22Rv1 (cell line): ENCODE results near the gene ITPKB.
"Not testable (repeated sequence)": the region's sequence is repeated elsewhere in the genome, so short reads cannot be mapped to it uniquely, and the experiment has no call there.

Source experiments
- H3K27ac ChIP-seq: fragments of 450-650 bp; 2 replicates; pipeline ENCODE4 v1.5.1; 2017
- CTCF ChIP-seq: fragments of 450-650 bp; IDR thresholded peaks from 2 replicates; pipeline ENCODE4 v1.5.1; 2017; ENCODE audit warnings: mild to moderate bottlenecking
- ZFX ChIP-seq: fragments of 450-650 bp; IDR thresholded peaks from 2 replicates; pipeline ENCODE4 v1.6.1; 2017; ENCODE audit warnings: antibody characterized with exemption, borderline replicate concordance

The ITPKB gene

DNA sequence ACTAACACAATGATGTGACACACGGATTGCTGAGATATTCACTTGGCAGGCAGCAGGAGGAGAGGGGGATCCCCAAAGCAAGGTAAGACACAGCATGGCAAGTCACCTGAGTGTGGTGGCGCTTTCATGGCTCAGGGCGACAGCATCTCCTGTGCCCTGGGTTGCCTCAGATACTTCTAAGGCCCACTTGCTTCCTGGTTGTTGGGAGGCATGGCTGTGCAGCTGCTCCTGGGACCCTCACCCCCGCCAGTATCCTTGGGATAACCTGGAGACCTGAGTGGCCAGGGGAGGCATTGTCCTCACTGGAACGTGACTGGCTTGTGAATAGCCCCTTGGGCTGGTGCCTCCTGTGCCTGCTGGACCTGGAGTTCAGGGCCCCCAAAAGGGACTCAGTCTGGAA is 120.7 kb downstream of the ITPKB start:
- TF ChIP-seq CTCF = no peak
- TF ChIP-seq ZFX = no peak
- H3K27ac ChIP-seq = no peak overlapping the region

DNA sequence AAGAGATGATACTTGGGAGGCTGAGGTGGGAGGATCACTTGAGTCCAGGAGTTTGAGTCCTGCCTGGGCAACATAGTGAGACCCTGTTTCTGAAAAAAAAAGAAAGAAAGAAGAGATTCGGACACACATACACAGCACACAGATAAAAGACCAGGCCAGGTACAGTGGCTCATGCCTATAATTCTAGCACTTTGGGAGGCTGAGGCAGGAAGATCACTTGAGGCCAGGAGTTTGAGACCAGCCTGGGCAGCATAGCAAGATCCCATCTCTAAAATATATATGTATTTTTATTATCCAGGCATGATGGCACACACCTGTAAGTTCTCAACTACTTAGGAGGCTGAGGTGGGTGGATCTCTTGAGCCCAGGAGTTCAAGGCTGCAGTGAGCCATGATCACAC is 121.4 kb downstream of the ITPKB start:
- not testable (repeated sequence) for H3K27ac ChIP-seq

DNA sequence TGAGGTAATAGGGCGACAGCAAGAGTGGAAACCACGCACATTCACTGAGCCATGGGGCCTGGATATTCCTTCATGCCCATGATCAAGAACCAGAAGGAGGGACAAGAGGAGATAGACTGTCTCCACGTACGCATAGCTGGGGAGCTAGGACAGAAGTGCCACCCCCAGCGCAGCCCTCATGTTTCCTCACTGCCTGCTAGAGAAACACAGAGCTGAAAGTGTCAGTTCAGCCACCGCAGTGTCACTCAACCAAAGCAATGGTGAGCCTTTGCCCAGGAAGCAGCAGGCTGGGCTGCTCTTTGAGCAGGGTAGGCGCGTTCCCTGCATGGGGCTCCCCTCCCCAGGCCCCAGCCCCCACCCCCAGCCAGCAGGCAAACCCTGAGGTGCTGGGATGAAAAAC is 122.0 kb downstream of the ITPKB start:
- TF ChIP-seq CTCF (no peak), ZFX (no peak)
- H3K27ac ChIP-seq = no peak overlapping the region

GRCh38 chr1:226616636-226617035 is 122.4 kb downstream of the ITPKB start:
- no peak overlapping the region for H3K27ac ChIP-seq
- TF ChIP-seq ZFX (no peak), CTCF (no peak)

GRCh38 chr1:226615876-226616275 is 123.2 kb downstream of the ITPKB start:
- TF ChIP-seq CTCF = no peak
- TF ChIP-seq ZFX = no peak
- H3K27ac ChIP-seq = no peak overlapping the region

DNA sequence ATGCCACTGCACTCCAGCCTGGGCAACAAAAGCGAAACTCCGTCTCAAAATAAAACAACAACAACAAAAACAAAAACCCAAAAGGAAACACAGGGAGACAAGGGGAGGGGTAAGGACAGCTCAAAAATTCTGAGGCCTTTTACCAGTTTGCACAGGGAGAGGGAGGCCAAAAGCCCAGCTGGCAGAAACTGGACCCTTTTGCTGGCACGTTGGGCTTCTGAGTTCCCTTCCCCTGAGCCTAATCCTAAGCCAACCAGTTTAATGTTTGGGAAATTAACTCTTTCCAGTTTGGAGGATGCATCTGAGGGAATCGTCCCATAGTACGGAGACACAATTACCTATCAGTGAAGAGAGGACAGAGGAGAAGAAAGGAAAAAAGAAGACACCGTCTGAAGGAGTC is 127.1 kb downstream of the ITPKB start:
- H3K27ac ChIP-seq = not testable (repeated sequence)

DNA sequence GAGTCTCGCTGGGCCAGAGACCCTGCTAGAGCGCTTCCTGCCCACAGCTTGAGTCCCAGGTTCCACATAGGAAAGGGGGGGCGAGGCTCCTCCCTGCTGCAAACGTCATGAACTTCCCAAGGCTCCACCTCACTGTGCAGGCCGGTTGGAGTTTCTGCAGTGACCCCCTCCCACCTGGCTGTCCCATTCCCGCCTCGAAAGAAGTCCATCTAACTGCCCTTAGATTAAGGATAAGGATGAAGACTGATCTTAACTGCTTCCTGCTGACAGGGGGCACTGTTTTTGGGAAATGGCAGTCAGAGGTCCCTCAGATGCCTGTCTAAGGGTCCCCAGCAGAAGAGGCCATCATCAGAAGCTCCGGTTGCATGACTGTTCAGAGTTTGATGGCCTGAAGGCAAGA is 127.8 kb downstream of the ITPKB start:
- no peak overlapping the region for H3K27ac ChIP-seq
- TF ChIP-seq CTCF (peak; percentile 17; the same call in 1 of the 2 replicates), ZFX (no peak)

DNA sequence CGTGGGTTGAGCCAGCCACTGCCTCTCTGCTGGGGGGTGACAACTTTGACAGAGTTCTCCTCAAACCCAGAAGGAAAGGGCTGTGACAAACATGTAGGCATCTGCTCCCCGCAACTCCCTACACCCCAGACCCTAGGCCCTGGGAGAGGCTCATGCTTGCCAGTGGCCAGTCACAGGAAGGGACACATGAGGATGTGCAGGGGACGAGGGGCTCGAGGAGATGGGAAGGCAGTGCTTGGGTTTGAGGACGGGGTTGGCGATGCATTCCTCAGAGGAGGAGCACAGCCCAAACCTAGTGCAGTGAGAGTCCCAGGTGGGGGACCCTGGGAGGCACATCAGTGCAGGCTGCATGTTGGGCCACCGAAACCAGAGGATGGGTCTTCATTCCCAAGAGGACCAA is 128.4 kb downstream of the ITPKB start:
- no peak for TF ChIP-seq ZFX
- TF ChIP-seq CTCF = no peak
- H3K27ac ChIP-seq = no peak overlapping the region
